ENCODE measurements around the gene LTBP2. TPM values are rescaled to one million over a fixed set of nuclear protein-coding genes. Genes with fewer than 3 reads are reported as not detected.

Gene LTBP2
- total and polyA plus RNA-seq, 2 of the 13 experiments (the other 11 are each of a cell fraction or from before 2014, with no cell fraction given) = 0.20 to 0.41 TPM

DNA sequence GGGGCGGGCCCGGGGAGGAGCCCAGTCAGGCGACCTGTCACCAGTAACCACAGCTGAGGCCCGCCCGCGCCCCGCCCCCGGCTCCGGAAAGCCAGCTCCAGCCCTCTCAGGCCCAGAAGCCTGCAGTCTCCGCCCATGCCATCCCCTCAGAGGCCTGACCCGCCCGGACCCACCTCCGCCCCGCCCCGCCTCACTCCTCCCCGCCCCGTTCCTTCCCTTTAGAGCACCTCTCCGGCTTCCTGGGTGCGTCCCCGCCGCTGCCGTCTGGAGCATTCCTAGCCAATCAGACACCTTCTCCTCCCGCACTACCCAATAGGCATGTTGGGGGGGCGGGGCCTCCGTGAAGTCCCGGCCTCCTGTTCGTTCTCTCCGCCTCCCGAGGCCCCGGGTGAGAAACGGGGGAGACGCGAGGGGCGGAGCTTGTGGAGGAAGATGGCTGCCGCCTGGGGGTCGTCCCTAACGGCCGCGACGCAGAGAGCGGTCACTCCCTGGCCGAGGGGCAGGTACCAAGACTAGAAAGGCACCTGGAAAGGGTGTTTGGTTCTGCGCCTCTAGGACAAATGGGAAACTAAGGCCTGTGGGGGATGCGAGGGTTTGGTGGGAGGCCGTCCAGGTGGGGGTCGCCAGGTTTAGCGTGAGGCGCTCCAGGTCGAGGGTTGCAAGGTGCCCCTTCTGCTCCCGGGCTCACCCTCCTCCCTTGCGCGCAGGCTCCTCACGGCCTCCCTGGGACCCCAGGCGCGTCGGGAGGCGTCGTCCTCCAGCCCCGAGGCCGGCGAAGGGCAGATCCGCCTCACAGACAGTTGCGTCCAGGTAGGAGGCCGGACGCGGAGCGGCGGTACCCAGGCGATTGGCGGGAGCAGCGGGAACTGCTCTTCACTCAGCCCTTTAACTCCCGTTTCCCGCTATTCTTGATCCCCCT is 118.4 kb downstream of the LTBP2 start, which contains the start of gene ISCA2 (continued):
- TF ChIP-seq, protein P1, sequence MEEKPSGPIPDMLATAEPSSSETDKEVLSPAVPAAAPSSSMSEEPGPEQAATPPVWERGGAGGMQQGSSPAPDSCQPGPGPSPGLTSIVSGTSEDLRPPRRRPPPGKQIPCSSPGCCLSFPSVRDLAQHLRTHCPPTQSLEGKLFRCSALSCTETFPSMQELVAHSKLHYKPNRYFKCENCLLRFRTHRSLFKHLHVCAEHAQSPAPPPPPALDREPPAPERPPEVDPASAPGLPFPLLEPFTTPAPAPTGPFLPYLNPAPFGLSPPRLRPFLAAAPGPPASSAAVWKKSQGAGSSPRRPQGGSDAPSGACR (CRISPR knock-in tag; IDR thresholded peaks at IDR 0.05) = 0 out of 2 replicates have a peak, but pooled peaks have one; percentile 33
- TF ChIP-seq EZH2 (conservative IDR thresholded peaks at IDR 0.05; ENCODE audit: low read depth, low read length) (no peak), MTA1 (CRISPR knock-in tag; IDR thresholded peaks at IDR 0.05; ENCODE audit: borderline replicate concordance) (peak; percentile 58; the same call in 1 of the 2 replicates), ZSCAN20 (CRISPR knock-in tag; IDR thresholded peaks at IDR 0.05; ENCODE audit: borderline replicate concordance) (no peak), ZNF225 (CRISPR knock-in tag; IDR thresholded peaks at IDR 0.05) (peak; percentile 86), XRCC5 (optimal IDR thresholded peaks at IDR 0.05; ENCODE audit: low read length) (peak; percentile 39), ZNF878 (CRISPR knock-in tag; IDR thresholded peaks at IDR 0.05) (0 out of 2 replicates have a peak, but pooled peaks have one; percentile 40), ZBTB7A (CRISPR knock-in tag; IDR thresholded peaks at IDR 0.05) (peak; percentile 83), ZNF263 (CRISPR knock-in tag; IDR thresholded peaks at IDR 0.05) (peak; percentile 95), ZNF205 (CRISPR knock-in tag; IDR thresholded peaks at IDR 0.05) (no peak)
- TF ChIP-seq, protein P2, sequence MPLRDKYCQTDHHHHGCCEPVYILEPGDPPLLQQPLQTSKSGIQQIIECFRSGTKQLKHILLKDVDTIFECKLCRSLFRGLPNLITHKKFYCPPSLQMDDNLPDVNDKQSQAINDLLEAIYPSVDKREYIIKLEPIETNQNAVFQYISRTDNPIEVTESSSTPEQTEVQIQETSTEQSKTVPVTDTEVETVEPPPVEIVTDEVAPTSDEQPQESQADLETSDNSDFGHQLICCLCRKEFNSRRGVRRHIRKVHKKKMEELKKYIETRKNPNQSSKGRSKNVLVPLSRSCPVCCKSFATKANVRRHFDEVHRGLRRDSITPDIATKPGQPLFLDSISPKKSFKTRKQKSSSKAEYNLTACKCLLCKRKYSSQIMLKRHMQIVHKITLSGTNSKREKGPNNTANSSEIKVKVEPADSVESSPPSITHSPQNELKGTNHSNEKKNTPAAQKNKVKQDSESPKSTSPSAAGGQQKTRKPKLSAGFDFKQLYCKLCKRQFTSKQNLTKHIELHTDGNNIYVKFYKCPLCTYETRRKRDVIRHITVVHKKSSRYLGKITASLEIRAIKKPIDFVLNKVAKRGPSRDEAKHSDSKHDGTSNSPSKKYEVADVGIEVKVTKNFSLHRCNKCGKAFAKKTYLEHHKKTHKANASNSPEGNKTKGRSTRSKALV (CRISPR knock-in tag; IDR thresholded peaks at IDR 0.05) = peak; percentile 52; the same call in 1 of the 2 replicates
- TF ChIP-seq, protein P3, sequence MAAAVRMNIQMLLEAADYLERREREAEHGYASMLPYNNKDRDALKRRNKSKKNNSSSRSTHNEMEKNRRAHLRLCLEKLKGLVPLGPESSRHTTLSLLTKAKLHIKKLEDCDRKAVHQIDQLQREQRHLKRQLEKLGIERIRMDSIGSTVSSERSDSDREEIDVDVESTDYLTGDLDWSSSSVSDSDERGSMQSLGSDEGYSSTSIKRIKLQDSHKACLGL (CRISPR knock-in tag; IDR thresholded peaks at IDR 0.05) = peak; percentile 76; the same call in 1 of the 2 replicates
- TF ChIP-seq, protein P4, sequence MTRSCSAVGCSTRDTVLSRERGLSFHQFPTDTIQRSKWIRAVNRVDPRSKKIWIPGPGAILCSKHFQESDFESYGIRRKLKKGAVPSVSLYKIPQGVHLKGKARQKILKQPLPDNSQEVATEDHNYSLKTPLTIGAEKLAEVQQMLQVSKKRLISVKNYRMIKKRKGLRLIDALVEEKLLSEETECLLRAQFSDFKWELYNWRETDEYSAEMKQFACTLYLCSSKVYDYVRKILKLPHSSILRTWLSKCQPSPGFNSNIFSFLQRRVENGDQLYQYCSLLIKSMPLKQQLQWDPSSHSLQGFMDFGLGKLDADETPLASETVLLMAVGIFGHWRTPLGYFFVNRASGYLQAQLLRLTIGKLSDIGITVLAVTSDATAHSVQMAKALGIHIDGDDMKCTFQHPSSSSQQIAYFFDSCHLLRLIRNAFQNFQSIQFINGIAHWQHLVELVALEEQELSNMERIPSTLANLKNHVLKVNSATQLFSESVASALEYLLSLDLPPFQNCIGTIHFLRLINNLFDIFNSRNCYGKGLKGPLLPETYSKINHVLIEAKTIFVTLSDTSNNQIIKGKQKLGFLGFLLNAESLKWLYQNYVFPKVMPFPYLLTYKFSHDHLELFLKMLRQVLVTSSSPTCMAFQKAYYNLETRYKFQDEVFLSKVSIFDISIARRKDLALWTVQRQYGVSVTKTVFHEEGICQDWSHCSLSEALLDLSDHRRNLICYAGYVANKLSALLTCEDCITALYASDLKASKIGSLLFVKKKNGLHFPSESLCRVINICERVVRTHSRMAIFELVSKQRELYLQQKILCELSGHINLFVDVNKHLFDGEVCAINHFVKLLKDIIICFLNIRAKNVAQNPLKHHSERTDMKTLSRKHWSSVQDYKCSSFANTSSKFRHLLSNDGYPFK (CRISPR knock-in tag; IDR thresholded peaks at IDR 0.05; ENCODE audit: borderline replicate concordance) = peak; percentile 65; the same call in 1 of the 2 replicates
- TF ChIP-seq, protein P5, sequence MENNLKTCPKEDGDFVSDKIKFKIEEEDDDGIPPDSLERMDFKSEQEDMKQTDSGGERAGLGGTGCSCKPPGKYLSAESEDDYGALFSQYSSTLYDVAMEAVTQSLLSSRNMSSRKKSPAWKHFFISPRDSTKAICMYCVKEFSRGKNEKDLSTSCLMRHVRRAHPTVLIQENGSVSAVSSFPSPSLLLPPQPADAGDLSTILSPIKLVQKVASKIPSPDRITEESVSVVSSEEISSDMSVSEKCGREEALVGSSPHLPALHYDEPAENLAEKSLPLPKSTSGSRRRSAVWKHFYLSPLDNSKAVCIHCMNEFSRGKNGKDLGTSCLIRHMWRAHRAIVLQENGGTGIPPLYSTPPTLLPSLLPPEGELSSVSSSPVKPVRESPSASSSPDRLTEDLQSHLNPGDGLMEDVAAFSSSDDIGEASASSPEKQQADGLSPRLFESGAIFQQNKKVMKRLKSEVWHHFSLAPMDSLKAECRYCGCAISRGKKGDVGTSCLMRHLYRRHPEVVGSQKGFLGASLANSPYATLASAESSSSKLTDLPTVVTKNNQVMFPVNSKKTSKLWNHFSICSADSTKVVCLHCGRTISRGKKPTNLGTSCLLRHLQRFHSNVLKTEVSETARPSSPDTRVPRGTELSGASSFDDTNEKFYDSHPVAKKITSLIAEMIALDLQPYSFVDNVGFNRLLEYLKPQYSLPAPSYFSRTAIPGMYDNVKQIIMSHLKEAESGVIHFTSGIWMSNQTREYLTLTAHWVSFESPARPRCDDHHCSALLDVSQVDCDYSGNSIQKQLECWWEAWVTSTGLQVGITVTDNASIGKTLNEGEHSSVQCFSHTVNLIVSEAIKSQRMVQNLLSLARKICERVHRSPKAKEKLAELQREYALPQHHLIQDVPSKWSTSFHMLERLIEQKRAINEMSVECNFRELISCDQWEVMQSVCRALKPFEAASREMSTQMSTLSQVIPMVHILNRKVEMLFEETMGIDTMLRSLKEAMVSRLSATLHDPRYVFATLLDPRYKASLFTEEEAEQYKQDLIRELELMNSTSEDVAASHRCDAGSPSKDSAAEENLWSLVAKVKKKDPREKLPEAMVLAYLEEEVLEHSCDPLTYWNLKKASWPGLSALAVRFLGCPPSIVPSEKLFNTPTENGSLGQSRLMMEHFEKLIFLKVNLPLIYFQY (CRISPR knock-in tag; IDR thresholded peaks at IDR 0.05; ENCODE audit: borderline replicate concordance) = 0 out of 2 replicates have a peak, but pooled peaks have one; percentile 8

Data from HepG2 (cell line).